Measurements from ENCODE around the gene ZMYND15. TPM values are rescaled to one million over a fixed set of nuclear protein-coding genes. Genes with fewer than 3 reads are reported as not detected.

The ZMYND15 gene
- total and polyA plus RNA-seq, 2 experiments from 2014 or later: 0.32 to 1.4 TPM

DNA sequence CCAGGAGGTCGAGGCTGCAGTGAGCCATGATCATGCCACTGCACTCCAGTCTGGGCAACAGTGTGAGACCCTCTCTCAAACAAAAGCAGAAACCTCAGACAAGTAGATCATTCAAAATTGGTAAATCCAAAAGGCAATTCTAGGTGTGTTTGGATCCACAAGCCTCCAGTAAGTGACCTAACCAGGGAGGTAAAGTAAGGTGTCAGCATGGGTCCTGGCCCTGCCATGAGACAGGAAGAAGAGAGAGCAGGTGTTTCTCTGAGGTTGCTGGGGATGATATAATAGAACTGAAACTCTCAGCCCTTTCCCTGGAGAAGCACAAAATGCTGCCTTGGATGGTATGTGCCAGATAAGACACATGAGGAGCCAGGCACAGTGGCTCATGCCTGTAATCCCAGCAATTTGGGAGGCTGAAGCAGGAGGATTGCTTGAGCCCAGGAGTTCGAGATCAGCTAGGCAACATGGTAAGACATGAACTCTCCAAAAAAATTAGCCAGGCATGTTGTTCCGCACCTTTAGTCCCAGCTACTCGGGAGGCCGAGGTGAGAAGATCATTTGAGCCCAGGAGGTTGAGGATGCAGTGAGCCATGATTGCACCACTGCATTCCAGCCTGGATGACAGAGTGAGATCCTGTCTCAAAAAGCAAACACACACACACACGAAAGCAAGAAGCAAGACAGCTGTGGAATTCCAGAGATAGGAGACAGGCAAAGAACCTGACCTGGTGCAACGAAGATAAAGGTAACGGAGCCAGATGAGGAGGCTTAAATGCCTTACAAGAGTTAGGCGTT is 38.5 kb downstream of the ZMYND15 start:
- no peak overlapping the region for H3K4me3 ChIP-seq
- H3K36me3 Mint-ChIP-seq (ENCODE audit: low read depth): no peaks in the 10 kb centered on the region
- H3K27ac ChIP-seq (ENCODE audit: low read depth): no peak overlapping the region
- H3K27me3 Mint-ChIP-seq (ENCODE audit: insufficient read depth, low read depth, poor library complexity): peaks cover 15% of the 10 kb centered on the region
- no peaks in the 10 kb centered on the region for H3K27me3 ChIP-seq (ENCODE audit: insufficient read depth)
- H3K4me1 Mint-ChIP-seq: peaks cover 6% of the 10 kb centered on the region; the same call in 2 of the 3 replicates
- H3K9me3 Mint-ChIP-seq: no peaks in the 10 kb centered on the region
- peak overlapping the region; percentile 14; the same call in 1 of the 2 replicates for H2AFZ ChIP-seq
- H3K36me3 ChIP-seq (ENCODE audit: insufficient read depth): no peaks in the 10 kb centered on the region
- no peak for DNase-seq (ENCODE audit: low spot score)
- H4K20me1 ChIP-seq (replicated peaks; ENCODE audit: insufficient read depth): no peaks in the 10 kb centered on the region
- H3K4me3 Mint-ChIP-seq: no peak overlapping the region
- no peak for ATAC-seq
- H3K27ac Mint-ChIP-seq: no peak overlapping the region
- H3K4me2 ChIP-seq: no peak overlapping the region
- no peaks in the 10 kb centered on the region for H3K9me2 ChIP-seq (ENCODE audit: insufficient read depth)
- no peak for TF ChIP-seq EZH2 (IDR thresholded peaks at IDR 0.05; ENCODE audit: low read depth, unreplicated experiment)
- no peak for TF ChIP-seq CREB1 (CRISPR knock-in tag; IDR thresholded peaks at IDR 0.05; ENCODE audit: low read depth)
- no peak for TF ChIP-seq NANOG (IDR thresholded peaks at IDR 0.05; ENCODE audit: borderline replicate concordance)
- TF ChIP-seq, protein P1, sequence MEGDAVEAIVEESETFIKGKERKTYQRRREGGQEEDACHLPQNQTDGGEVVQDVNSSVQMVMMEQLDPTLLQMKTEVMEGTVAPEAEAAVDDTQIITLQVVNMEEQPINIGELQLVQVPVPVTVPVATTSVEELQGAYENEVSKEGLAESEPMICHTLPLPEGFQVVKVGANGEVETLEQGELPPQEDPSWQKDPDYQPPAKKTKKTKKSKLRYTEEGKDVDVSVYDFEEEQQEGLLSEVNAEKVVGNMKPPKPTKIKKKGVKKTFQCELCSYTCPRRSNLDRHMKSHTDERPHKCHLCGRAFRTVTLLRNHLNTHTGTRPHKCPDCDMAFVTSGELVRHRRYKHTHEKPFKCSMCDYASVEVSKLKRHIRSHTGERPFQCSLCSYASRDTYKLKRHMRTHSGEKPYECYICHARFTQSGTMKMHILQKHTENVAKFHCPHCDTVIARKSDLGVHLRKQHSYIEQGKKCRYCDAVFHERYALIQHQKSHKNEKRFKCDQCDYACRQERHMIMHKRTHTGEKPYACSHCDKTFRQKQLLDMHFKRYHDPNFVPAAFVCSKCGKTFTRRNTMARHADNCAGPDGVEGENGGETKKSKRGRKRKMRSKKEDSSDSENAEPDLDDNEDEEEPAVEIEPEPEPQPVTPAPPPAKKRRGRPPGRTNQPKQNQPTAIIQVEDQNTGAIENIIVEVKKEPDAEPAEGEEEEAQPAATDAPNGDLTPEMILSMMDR (conservative IDR thresholded peaks at IDR 0.05; ENCODE audit: low read depth in 2 of 2): no peak
- TF ChIP-seq ZNF331 (CRISPR knock-in tag; IDR thresholded peaks at IDR 0.05; ENCODE audit: low read depth): no peak
- TF ChIP-seq, protein P2, sequence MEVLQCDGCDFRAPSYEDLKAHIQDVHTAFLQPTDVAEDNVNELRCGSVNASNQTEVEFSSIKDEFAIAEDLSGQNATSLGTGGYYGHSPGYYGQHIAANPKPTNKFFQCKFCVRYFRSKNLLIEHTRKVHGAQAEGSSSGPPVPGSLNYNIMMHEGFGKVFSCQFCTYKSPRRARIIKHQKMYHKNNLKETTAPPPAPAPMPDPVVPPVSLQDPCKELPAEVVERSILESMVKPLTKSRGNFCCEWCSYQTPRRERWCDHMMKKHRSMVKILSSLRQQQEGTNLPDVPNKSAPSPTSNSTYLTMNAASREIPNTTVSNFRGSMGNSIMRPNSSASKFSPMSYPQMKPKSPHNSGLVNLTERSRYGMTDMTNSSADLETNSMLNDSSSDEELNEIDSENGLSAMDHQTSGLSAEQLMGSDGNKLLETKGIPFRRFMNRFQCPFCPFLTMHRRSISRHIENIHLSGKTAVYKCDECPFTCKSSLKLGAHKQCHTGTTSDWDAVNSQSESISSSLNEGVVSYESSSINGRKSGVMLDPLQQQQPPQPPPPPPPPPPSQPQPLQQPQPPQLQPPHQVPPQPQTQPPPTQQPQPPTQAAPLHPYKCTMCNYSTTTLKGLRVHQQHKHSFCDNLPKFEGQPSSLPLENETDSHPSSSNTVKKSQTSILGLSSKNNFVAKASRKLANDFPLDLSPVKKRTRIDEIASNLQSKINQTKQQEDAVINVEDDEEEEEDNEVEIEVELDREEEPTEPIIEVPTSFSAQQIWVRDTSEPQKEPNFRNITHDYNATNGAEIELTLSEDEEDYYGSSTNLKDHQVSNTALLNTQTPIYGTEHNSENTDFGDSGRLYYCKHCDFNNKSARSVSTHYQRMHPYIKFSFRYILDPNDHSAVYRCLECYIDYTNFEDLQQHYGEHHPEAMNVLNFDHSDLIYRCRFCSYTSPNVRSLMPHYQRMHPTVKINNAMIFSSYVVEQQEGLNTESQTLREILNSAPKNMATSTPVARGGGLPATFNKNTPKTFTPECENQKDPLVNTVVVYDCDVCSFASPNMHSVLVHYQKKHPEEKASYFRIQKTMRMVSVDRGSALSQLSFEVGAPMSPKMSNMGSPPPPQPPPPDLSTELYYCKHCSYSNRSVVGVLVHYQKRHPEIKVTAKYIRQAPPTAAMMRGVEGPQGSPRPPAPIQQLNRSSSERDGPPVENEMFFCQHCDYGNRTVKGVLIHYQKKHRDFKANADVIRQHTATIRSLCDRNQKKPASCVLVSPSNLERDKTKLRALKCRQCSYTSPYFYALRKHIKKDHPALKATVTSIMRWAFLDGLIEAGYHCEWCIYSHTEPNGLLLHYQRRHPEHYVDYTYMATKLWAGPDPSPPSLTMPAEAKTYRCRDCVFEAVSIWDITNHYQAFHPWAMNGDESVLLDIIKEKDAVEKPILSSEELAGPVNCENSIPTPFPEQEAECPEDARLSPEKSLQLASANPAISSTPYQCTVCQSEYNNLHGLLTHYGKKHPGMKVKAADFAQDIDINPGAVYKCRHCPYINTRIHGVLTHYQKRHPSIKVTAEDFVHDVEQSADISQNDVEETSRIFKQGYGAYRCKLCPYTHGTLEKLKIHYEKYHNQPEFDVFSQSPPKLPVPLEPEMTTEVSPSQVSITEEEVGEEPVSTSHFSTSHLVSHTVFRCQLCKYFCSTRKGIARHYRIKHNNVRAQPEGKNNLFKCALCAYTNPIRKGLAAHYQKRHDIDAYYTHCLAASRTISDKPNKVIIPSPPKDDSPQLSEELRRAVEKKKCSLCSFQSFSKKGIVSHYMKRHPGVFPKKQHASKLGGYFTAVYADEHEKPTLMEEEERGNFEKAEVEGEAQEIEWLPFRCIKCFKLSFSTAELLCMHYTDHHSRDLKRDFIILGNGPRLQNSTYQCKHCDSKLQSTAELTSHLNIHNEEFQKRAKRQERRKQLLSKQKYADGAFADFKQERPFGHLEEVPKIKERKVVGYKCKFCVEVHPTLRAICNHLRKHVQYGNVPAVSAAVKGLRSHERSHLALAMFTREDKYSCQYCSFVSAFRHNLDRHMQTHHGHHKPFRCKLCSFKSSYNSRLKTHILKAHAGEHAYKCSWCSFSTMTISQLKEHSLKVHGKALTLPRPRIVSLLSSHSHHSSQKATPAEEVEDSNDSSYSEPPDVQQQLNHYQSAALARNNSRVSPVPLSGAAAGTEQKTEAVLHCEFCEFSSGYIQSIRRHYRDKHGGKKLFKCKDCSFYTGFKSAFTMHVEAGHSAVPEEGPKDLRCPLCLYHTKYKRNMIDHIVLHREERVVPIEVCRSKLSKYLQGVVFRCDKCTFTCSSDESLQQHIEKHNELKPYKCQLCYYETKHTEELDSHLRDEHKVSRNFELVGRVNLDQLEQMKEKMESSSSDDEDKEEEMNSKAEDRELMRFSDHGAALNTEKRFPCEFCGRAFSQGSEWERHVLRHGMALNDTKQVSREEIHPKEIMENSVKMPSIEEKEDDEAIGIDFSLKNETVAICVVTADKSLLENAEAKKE (CRISPR knock-in tag; IDR thresholded peaks at IDR 0.05): no peak
- TF ChIP-seq JUNB (IDR thresholded peaks at IDR 0.05; ENCODE audit: unreplicated experiment): no peak
- TF ChIP-seq POLR2AphosphoS5 (IDR thresholded peaks at IDR 0.05; ENCODE audit: low read depth): no peak
- TF ChIP-seq, protein P3, sequence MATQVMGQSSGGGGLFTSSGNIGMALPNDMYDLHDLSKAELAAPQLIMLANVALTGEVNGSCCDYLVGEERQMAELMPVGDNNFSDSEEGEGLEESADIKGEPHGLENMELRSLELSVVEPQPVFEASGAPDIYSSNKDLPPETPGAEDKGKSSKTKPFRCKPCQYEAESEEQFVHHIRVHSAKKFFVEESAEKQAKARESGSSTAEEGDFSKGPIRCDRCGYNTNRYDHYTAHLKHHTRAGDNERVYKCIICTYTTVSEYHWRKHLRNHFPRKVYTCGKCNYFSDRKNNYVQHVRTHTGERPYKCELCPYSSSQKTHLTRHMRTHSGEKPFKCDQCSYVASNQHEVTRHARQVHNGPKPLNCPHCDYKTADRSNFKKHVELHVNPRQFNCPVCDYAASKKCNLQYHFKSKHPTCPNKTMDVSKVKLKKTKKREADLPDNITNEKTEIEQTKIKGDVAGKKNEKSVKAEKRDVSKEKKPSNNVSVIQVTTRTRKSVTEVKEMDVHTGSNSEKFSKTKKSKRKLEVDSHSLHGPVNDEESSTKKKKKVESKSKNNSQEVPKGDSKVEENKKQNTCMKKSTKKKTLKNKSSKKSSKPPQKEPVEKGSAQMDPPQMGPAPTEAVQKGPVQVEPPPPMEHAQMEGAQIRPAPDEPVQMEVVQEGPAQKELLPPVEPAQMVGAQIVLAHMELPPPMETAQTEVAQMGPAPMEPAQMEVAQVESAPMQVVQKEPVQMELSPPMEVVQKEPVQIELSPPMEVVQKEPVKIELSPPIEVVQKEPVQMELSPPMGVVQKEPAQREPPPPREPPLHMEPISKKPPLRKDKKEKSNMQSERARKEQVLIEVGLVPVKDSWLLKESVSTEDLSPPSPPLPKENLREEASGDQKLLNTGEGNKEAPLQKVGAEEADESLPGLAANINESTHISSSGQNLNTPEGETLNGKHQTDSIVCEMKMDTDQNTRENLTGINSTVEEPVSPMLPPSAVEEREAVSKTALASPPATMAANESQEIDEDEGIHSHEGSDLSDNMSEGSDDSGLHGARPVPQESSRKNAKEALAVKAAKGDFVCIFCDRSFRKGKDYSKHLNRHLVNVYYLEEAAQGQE (IDR thresholded peaks at IDR 0.05; ENCODE audit: unreplicated experiment): no peak
- no peak for TF ChIP-seq STAT1 (IDR thresholded peaks at IDR 0.05; ENCODE audit: unreplicated experiment)
- no peak for TF ChIP-seq ZNF114 (CRISPR knock-in tag; IDR thresholded peaks at IDR 0.05)
- TF ChIP-seq, protein P4, sequence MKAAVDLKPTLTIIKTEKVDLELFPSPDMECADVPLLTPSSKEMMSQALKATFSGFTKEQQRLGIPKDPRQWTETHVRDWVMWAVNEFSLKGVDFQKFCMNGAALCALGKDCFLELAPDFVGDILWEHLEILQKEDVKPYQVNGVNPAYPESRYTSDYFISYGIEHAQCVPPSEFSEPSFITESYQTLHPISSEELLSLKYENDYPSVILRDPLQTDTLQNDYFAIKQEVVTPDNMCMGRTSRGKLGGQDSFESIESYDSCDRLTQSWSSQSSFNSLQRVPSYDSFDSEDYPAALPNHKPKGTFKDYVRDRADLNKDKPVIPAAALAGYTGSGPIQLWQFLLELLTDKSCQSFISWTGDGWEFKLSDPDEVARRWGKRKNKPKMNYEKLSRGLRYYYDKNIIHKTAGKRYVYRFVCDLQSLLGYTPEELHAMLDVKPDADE (IDR thresholded peaks at IDR 0.05): no peak
- no peak for TF ChIP-seq EZH2phosphoT487 (IDR thresholded peaks at IDR 0.05; ENCODE audit: unreplicated experiment)
- no peaks in the 10 kb centered on the region for H3K4me1 ChIP-seq (ENCODE audit: insufficient read depth)
- H3K79me2 ChIP-seq (replicated peaks; ENCODE audit: insufficient read depth): no peaks in the 10 kb centered on the region
- no peaks in the 10 kb centered on the region for H3F3A ChIP-seq (replicated peaks; ENCODE audit: low read depth)

Data from GM23338 (cell line).